Left lung (tissue), 10 donors: ENCODE results near the gene RAB17. TPM values are rescaled to one million over a fixed set of nuclear protein-coding genes. Genes with fewer than 3 reads are reported as not detected.
A peak's percentile ranks its signal among the peaks of the same experiment; 100 is the strongest.
"Not testable (repeated sequence)": the region's sequence is repeated elsewhere in the genome, so short reads cannot be mapped to it uniquely, and the experiment has no call there.

ENCODE experiments used
- ATAC-seq: fragments of 200-7000 bp; cut with Tn5 transposase; one replicate; pipeline ENCODE4 v1.9.1; 2020; ENCODE audit warnings: moderate library complexity
- DNase-seq, 4 donors: peaks; one replicate each; pipeline ENCODE4 v3.0.0-alpha.2; 2013 to 2020
- H3K27ac ChIP-seq, 2 donors: fragments of 200-600 bp; sonication (generic) in 1 of 2; one replicate each; pipeline versions ENCODE4 v1.5.0 to v1.8.0; 2020 to 2021
- H3K27me3 ChIP-seq, 2 donors: fragments of 200-600 bp; sonication (generic) in 1 of 2; one replicate each; pipeline versions ENCODE4 v1.5.0 to v1.8.0; 2020 to 2021
- H3K36me3 ChIP-seq, 2 donors: fragments of 200-600 bp; sonication (generic) in 1 of 2; one replicate each; pipeline versions ENCODE4 v1.5.0 to v1.8.0; 2020 to 2021
- H3K4me1 ChIP-seq, 2 donors: fragments of 200-600 bp; one replicate each; pipeline ENCODE4 v1.8.0; 2021
- H3K4me3 ChIP-seq, 2 donors: fragments of 200-600 bp; sonication (generic) in 1 of 2; one replicate each; pipeline versions ENCODE4 v1.5.0 to v1.8.0; 2020 to 2021; ENCODE audit warnings: mild to moderate bottlenecking in 1 of 2
- H3K9me3 ChIP-seq, 2 donors: fragments of 200-600 bp; sonication (generic) in 1 of 2; one replicate each; pipeline versions ENCODE4 v1.5.0 to v1.8.0; 2020 to 2021
- CTCF ChIP-seq, 2 donors: fragments of 200-600 bp; sonication (generic) in 1 of 2; IDR thresholded peaks; one replicate each; pipeline versions ENCODE4 v1.5.0 to v1.8.0; 2021; ENCODE audit warnings: antibody characterized with exemption in 2 of 2
- intact Hi-C, 2 donors: fragments of 100-400 bp; cut with DNase I; formaldehyde crosslinking; loops; one replicate each; pipeline versions ENCODE4 v1.11.2 to v1.14.2; 2022
- polyA plus RNA-seq, 6 donors: library from polyadenylated mRNA; unstranded; fragments of 120-200 nt; gene quantifications; one replicate each; pipeline ENCODE4 v1.2.1, GENCODE V29; 2013; ENCODE audit not compliant: insufficient read length in 6 of 6
- total RNA-seq, 2 donors: library from RNA; stranded (reverse); fragmentation: NEBNext Ultra II Directional; extraction: Animal tissue kit (Norgen Biotek cat#: 25700); gene quantifications; one replicate each; pipeline ENCODE4 v1.2.1, GENCODE V29; 2021
- donor health status: DM: no; HTN: yes; CAD: no.
- donor health status: DM: no; HTN: no; CAD: no.

RAB17 gene
- total and polyA plus RNA-seq, 8 donors, result 12.1 to 37.9 (median 18.7) TPM

- ATAC-seq, result no peak
- intact Hi-C loops, result no loop called here
- no peak overlapping the region for H3K27ac ChIP-seq
- H3K4me3 ChIP-seq, result no peak overlapping the region
- DNase-seq, result no peak
- H3K36me3 ChIP-seq, result no peaks in the 10 kb centered on the region
- H3K9me3 ChIP-seq, result no peaks in the 10 kb centered on the region
- peaks cover 28 to 42% of the 10 kb centered on the region in 2 donors for H3K4me1 ChIP-seq
- peaks cover 0 to 7% of the 10 kb centered on the region in 2 donors for H3K27me3 ChIP-seq
- no peak for TF ChIP-seq CTCF (IDR thresholded peaks at IDR 0.05)
Observed at GRCh38 chr2:237612527-237613357, 22.2 kb upstream of the RAB17 start.

GRCh38 chr2:237606522-237606921 lies 16.0 kb upstream of the RAB17 start:
- DNase-seq, intact Hi-C loops, H3K36me3 ChIP-seq, H3K4me3 ChIP-seq, H3K27ac ChIP-seq, H3K27me3 ChIP-seq, ATAC-seq, H3K9me3 ChIP-seq: not testable (repeated sequence)
- peaks cover 0 to 21% of the 10 kb centered on the region in 2 donors for H3K4me1 ChIP-seq

DNA sequence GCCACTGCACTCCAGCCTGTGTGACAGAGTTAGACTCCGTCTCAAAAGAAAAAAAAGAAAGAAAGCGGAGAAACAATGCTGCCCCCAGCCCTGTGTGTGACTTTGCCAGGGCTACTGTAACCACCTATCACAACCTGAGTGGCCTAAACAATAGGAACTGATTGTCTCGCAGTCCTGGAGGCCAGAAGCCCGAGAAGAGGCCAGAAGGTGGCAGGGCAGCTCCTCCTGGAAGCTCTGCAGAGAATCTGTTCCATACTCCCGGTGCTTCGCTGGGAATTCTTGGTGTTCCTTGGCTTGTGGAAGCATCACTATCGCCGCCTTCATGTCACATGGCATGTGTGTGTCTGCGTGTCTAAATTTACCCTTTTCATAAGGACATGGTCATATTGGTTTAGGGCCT lies 14.4 kb upstream of the RAB17 start:
- intact Hi-C loops, result no loop called here
- ATAC-seq (peak; percentile 30), DNase-seq (no peak)
- Histone ChIP-seq H3K36me3 (no peaks in the 10 kb centered on the region), H3K4me3 (no peak overlapping the region), H3K4me1 (peaks cover 4 to 24% of the 10 kb centered on the region in 2 donors), H3K27me3 (no peaks in the 10 kb centered on the region), H3K9me3 (no peaks in the 10 kb centered on the region), H3K27ac (no peak overlapping the region)
- peak in 1 of 2 donors; percentile 13 for TF ChIP-seq CTCF (IDR thresholded peaks at IDR 0.05)

DNA sequence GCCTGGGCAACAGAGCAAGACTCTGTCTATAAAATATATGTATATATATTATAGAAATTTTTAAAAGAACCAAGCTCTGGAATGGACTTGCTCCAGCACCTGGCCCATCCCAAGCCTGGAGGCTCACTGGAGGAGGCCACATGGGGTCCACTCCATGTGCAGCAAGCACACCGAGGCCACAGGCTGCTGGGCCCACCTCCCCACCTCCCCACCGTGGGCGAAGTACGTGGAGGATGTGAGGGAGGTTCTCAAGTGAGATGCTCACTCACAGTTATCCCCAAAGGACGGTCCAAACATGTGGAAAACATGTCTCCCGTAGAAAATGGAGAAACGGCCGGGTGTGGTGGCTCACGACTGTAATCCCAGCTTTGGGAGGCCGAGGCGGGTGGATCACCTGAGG lies 13.9 kb upstream of the RAB17 start:
- Histone ChIP-seq H3K4me1 (peaks cover 7 to 24% of the 10 kb centered on the region in 2 donors), H3K4me3 (no peak overlapping the region), H3K27ac (peak overlapping the region; percentile 69 to 83), H3K9me3 (no peaks in the 10 kb centered on the region), H3K27me3 (no peaks in the 10 kb centered on the region), H3K36me3 (no peaks in the 10 kb centered on the region)
- no peak for TF ChIP-seq CTCF (IDR thresholded peaks at IDR 0.05)
- ATAC-seq, result no peak
- intact Hi-C loops, result no loop called here
- no peak for DNase-seq

DNA sequence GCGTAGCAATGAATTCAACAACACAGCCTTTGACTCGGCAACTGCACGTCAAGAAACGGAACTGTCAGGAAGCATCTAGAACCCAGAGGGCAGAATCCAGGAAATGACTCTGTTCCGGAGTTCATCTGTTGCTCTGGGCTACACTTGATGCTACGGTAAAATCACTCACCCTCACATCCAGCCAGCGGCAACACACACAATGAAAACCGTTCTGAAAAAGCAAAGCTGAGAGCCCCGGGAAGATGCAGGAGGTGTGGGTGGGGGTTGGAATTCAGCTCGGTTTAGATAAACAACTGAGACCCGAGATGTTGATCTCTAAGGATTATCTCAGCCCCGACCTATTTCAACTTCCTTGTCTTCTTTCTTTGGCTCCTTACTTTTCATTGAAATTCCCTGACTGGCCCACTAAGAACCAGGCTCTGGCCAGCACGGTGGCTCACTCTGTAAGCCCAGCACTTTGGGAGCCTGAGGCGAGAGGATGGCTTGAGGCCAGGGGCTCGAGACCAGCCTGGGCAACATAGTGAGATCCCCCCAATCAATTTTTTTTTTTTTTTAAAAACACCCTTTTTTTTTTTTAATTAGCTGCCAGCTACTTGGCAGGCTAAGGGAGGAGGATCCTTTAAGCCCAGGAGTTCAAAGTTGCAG lies 13.3 kb upstream of the RAB17 start:
- peak; percentile 63 for ATAC-seq

More for the DNA sequence above, 13.3 kb upstream of the RAB17 start:
- intact Hi-C loops, result no loop called here
- no peaks in the 10 kb centered on the region for H3K9me3 ChIP-seq
- no peak for TF ChIP-seq CTCF (IDR thresholded peaks at IDR 0.05)
- no peaks in the 10 kb centered on the region for H3K36me3 ChIP-seq
- H3K27ac ChIP-seq, result peak overlapping the region; percentile 69 to 83
- H3K4me1 ChIP-seq, result peaks cover 7 to 24% of the 10 kb centered on the region in 2 donors
- no peaks in the 10 kb centered on the region for H3K27me3 ChIP-seq
- no peak overlapping the region for H3K4me3 ChIP-seq
- peak in 1 of 4 donors; percentile 56 for DNase-seq
